ENCODE results near the gene POLG2. TPM values are rescaled to one million over a fixed set of nuclear protein-coding genes. Genes with fewer than 3 reads are reported as not detected.
A peak's percentile ranks its signal among the peaks of the same experiment; 100 is the strongest.
"Not testable (repeated sequence)": the region's sequence is repeated elsewhere in the genome, so short reads cannot be mapped to it uniquely, and the experiment has no call there.

POLG2 gene
- total RNA-seq, 4 donors from 2014 or later: 4.8 to 10.8 (median 6.3) TPM

- 51 to 59% methylated on average over 5 to 7 of the region's 7 CpGs for WGBS, 2 donors (ENCODE audit: low coverage in 1 of 2)
- intact Hi-C loops (cut with DNase I; ENCODE audit: low total_unique reads) (no loop called here), in situ Hi-C loops (cut with MboI; ENCODE audit: low pct_ligation_motif_present in 1 of 4, low pct_unique_long_range_greater_than_20kb in 1 of 4, low sequenced_read_pairs in 3 of 4) (loop anchor here in 1 of 4 donors (10.0 kb wide), 1 partner anchor 74 kb away; no protein-coding TSS in a partner anchor)
- no peak for DNase-seq
- Histone ChIP-seq H3K4me1 (peaks cover 22 to 89% (median 56%) of the 10 kb centered on the region in 4 donors), H3K27me3 (no peaks in the 10 kb centered on the region), H3K4me3 (peak overlapping the region in 1 of 4 donors; percentile 0), H3K27ac (peak overlapping the region; percentile 86 to 92 (median 91)), H3K36me3 (peaks cover 0 to 51% (median 27%) of the 10 kb centered on the region in 4 donors), H3K9me3 (no peaks in the 10 kb centered on the region)
- TF ChIP-seq POLR2AphosphoS5 (IDR thresholded peaks at IDR 0.05): peak in 2 of 3 donors; percentile 4 to 29
- no peak for TF ChIP-seq CTCF (IDR thresholded peaks at IDR 0.05)
Observed at GRCh38 chr17:64498308-64499203, 1.7 kb upstream of the POLG2 start.

GRCh38 chr17:64497565-64498035 lies 746 bp upstream of the POLG2 start:
- Histone ChIP-seq H3K4me1 (peaks cover 18 to 79% (median 49%) of the 10 kb centered on the region in 4 donors), H3K27me3 (no peaks in the 10 kb centered on the region), H3K36me3 (peaks cover 0 to 41% (median 20%) of the 10 kb centered on the region in 4 donors), H3K27ac (peak overlapping the region; percentile 86 to 92 (median 91)), H3K4me3 (peak overlapping the region in 3 of 4 donors; percentile 58 to 78 (median 77)), H3K9me3 (no peaks in the 10 kb centered on the region)
- DNase-seq: no peak
- intact Hi-C loops (cut with DNase I; ENCODE audit: low total_unique reads): no loop called here
- in situ Hi-C loops (cut with MboI; ENCODE audit: low pct_ligation_motif_present in 1 of 4, low pct_unique_long_range_greater_than_20kb in 1 of 4, low sequenced_read_pairs in 3 of 4): loop anchor here in 1 of 4 donors (10.0 kb wide), 1 partner anchor 73 kb away; no protein-coding TSS in a partner anchor
- 35 to 66% methylated on average over 2 to 4 of the region's 4 CpGs for WGBS, 2 donors (ENCODE audit: low coverage in 1 of 2)
- TF ChIP-seq POLR2AphosphoS5 (IDR thresholded peaks at IDR 0.05) (no peak), CTCF (IDR thresholded peaks at IDR 0.05) (peak in 2 of 5 experiments; percentile 7 to 28)

GRCh38 chr17:64496348-64496785 lies 487 bp downstream of the POLG2 start:
- H3K36me3 ChIP-seq: peaks cover 0 to 29% (median 13%) of the 10 kb centered on the region in 4 donors
- no peaks in the 10 kb centered on the region for H3K27me3 ChIP-seq
- H3K9me3 ChIP-seq: no peaks in the 10 kb centered on the region
- no peak for DNase-seq
- H3K4me3 ChIP-seq: peak overlapping the region; percentile 48 to 78 (median 68)
- intact Hi-C loops (cut with DNase I; ENCODE audit: low total_unique reads) (no loop called here), in situ Hi-C loops (cut with MboI; ENCODE audit: low pct_ligation_motif_present in 1 of 4, low pct_unique_long_range_greater_than_20kb in 1 of 4, low sequenced_read_pairs in 3 of 4) (loop anchor here in 1 of 4 donors (10.0 kb wide), 1 partner anchor 72 kb away; no protein-coding TSS in a partner anchor)
- TF ChIP-seq POLR2A (IDR thresholded peaks at IDR 0.05) (no peak), POLR2AphosphoS5 (IDR thresholded peaks at IDR 0.05) (no peak), EP300 (IDR thresholded peaks at IDR 0.05; ENCODE audit: low read depth) (no peak), CTCF (IDR thresholded peaks at IDR 0.05) (no peak)
- WGBS, 2 donors (ENCODE audit: low coverage in 1 of 2): 2% methylated on average over 20 of the region's 20 CpGs; no CpG with 5 or more reads in 1 of the 2 donors
- peak overlapping the region; percentile 86 to 92 (median 91) for H3K27ac ChIP-seq
- H3K4me1 ChIP-seq: peaks cover 16 to 67% (median 46%) of the 10 kb centered on the region in 4 donors

- Histone ChIP-seq H3K4me3 (peak overlapping the region in 1 of 4 donors; percentile 77), H3K4me1 (peaks cover 16 to 56% (median 42%) of the 10 kb centered on the region in 4 donors), H3K36me3 (peaks cover 0 to 22% (median 9%) of the 10 kb centered on the region in 4 donors)
- 83 to 93% methylated on average over 4 to 5 of the region's 5 CpGs for WGBS, 2 donors (ENCODE audit: low coverage in 1 of 2)
- H3K27me3 ChIP-seq; H3K27ac ChIP-seq; H3K9me3 ChIP-seq; DNase-seq; intact Hi-C loops (cut with DNase I; ENCODE audit: low total_unique reads): not testable (repeated sequence)
- in situ Hi-C loops (cut with MboI; ENCODE audit: low pct_ligation_motif_present in 1 of 4, low pct_unique_long_range_greater_than_20kb in 1 of 4, low sequenced_read_pairs in 3 of 4): loop anchor here in 1 of 4 donors (10.0 kb wide), 1 partner anchor 70 kb away; no protein-coding TSS in a partner anchor
Observed at GRCh38 chr17:64495300-64495699, 1.6 kb downstream of the POLG2 start.
